ENCODE results near the gene CRY2.

DNA sequence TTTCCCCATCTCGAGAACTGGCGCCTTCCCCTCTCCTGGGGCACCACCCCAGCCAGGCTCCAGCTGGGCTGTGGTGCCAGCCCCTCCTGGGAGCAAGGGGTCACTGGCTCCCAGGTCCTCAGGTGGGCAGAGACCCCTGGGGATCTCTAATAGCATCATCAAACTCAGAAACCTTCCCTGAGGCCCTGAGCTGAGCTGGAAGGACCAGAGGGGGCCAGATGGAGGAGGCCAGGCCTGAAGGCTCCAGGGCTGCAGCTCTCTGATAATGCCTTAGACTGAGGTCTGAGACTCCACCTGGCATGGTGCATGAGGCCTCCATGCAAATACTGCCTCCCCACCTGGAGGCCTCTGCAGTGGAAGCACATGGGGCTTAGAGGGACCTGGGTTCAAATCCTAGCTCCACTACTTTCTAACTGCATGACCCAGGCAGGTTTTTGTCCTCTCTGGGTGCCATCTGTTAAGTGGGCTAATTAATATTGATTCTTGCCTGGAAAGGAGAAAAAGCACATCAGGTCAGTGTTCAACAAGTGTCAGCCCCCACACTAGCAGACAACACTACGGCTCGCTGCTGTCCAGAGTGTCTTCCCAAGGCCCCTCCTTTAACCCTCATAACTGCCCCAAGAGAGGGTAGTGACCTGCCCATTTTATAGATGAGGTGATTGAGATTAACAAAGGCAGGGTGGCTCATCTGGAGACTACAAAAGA is 39.7 kb downstream of the CRY2 start:
- TF ChIP-seq, protein P1, sequence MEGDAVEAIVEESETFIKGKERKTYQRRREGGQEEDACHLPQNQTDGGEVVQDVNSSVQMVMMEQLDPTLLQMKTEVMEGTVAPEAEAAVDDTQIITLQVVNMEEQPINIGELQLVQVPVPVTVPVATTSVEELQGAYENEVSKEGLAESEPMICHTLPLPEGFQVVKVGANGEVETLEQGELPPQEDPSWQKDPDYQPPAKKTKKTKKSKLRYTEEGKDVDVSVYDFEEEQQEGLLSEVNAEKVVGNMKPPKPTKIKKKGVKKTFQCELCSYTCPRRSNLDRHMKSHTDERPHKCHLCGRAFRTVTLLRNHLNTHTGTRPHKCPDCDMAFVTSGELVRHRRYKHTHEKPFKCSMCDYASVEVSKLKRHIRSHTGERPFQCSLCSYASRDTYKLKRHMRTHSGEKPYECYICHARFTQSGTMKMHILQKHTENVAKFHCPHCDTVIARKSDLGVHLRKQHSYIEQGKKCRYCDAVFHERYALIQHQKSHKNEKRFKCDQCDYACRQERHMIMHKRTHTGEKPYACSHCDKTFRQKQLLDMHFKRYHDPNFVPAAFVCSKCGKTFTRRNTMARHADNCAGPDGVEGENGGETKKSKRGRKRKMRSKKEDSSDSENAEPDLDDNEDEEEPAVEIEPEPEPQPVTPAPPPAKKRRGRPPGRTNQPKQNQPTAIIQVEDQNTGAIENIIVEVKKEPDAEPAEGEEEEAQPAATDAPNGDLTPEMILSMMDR (IDR thresholded peaks at IDR 0.05; ENCODE audit: low read depth, low read length, poor library complexity, severe bottlenecking) = no peak
- TF ChIP-seq EZH2phosphoT487 (IDR thresholded peaks at IDR 0.05; ENCODE audit: borderline replicate concordance, low read length) = no peak
